K562 (cell line): ENCODE results near the gene TMEM95.

Source experiments
- CHD2 ChIP-seq: IDR thresholded peaks from 2 replicates; pipeline ENCODE4 v1.6.1; 2011; ENCODE audit warnings: low read depth, low read length
- EZH2 ChIP-seq: IDR thresholded peaks from 2 replicates; pipeline ENCODE4 v1.6.1; 2012; ENCODE audit warnings: low read depth, mild to moderate bottlenecking, inconsistent platforms, low read length, borderline replicate concordance
- PHF21A ChIP-seq: fragments of 450-650 bp; IDR thresholded peaks from 2 replicates; pipeline ENCODE4 v1.6.1; 2017; ENCODE audit warnings: low read depth, borderline replicate concordance
- POLR2AphosphoS5 ChIP-seq: IDR thresholded peaks from 2 replicates; pipeline ENCODE4 v1.6.1; 2011; ENCODE audit warnings: mild to moderate bottlenecking, low read depth, low read length, moderate library complexity; ENCODE audit not compliant: control insufficient read depth, insufficient read depth
- ZFP36 ChIP-seq: fragments of 150-350 bp; IDR thresholded peaks from 2 replicates; pipeline ENCODE4 v1.6.1; 2018; ENCODE audit warnings: low read length, low read depth; ENCODE audit not compliant: partially characterized antibody
- ZKSCAN8 ChIP-seq: fragments of 200-800 bp; sonication (Bioruptor generic); IDR thresholded peaks from 2 replicates; pipeline ENCODE4 v1.6.1; 2016; ENCODE audit warnings: missing genetic modification characterization, missing compliant biosample characterization
- TF ChIP-seq, protein P1 (sequence below): sonication (generic); formaldehyde crosslinking; IDR thresholded peaks from 2 replicates; pipeline ENCODE4 v1.8.1; 2023; ENCODE audit warnings: missing genetic modification reagents, mild to moderate bottlenecking, borderline replicate concordance
- TF ChIP-seq, protein P2 (sequence below): sonication (generic); formaldehyde crosslinking; IDR thresholded peaks from 2 replicates; pipeline ENCODE4 v1.8.1; 2023; ENCODE audit warnings: mild to moderate bottlenecking, missing genetic modification reagents
- TF ChIP-seq, protein P3 (sequence below), 3 experiments: IDR thresholded peaks in 2 of 3; conservative IDR thresholded peaks in 1 of 3; 2 replicates each; pipeline ENCODE4 v1.5.1; 2011 to 2012; ENCODE audit warnings: low read length in 3 of 3, mild to moderate bottlenecking in 3 of 3, control low read depth in 2 of 3, improper control_type of control experiment in 1 of 3, inconsistent platforms in 1 of 3, low read depth in 1 of 3, mixed read lengths in 1 of 3, moderate library complexity in 1 of 3; ENCODE audit not compliant: insufficient read depth in 2 of 3
- TF ChIP-seq, protein P4 (sequence below): fragments of 450-650 bp; IDR thresholded peaks from one replicate; pipeline ENCODE4 v1.6.1; 2018; ENCODE audit warnings: mild to moderate bottlenecking, moderate library complexity; ENCODE audit not compliant: partially characterized antibody
- TF ChIP-seq, protein P5 (sequence below): fragments of 250-450 bp; sonication (Bioruptor Pico); IDR thresholded peaks from 2 replicates; pipeline ENCODE4 v1.4.0; 2020; ENCODE audit warnings: mild to moderate bottlenecking

DNA sequence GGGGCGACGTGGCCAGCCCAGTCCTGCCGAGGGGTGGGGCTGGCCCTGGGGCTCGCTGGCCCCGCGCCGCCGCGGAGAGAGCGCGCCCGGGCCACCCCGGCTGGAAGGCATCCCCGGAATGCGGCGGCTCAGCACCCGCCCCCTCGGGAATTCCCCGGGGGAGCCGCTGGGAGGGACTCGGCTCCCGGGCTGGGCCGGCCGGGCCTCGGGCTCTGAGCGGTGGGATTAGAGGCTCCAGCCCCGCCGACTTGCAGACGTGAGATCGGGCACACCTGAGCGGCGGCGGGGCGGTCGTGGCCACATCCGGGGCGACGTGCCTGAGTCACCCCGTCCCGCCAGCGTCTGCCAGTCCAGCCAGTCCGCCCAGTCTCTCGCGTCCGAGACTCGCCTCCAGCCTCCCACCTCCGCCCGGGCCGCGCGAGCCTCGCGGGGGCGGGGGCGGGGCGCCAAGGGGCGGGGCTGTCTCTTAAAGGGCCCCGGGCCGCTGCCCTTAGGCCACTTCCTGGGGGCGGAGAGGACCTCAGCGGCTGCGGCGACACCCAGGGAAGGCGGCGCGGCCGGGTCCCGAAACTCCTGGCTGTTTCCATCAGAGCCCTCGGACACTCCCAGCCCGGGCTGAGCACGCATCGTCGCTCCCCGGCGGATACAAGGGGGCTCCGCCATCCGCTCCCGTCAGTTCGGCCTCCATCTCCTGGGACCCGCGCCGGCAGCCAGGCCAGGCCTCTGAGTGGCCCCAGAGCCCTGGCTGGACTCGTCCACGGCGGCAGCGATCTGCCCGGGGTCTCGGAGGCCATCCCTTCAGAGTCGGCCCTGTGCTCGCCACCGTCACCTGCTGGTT is 3.1 kb upstream of the TMEM95 start, which contains the start of gene KCTD11:
- TF ChIP-seq POLR2AphosphoS5 (no peak), EZH2 (no peak), CHD2 (no peak), ZFP36 (no peak), ZKSCAN8 (CRISPR knock-in tag) (no peak), PHF21A (no peak)
- TF ChIP-seq, protein P1, sequence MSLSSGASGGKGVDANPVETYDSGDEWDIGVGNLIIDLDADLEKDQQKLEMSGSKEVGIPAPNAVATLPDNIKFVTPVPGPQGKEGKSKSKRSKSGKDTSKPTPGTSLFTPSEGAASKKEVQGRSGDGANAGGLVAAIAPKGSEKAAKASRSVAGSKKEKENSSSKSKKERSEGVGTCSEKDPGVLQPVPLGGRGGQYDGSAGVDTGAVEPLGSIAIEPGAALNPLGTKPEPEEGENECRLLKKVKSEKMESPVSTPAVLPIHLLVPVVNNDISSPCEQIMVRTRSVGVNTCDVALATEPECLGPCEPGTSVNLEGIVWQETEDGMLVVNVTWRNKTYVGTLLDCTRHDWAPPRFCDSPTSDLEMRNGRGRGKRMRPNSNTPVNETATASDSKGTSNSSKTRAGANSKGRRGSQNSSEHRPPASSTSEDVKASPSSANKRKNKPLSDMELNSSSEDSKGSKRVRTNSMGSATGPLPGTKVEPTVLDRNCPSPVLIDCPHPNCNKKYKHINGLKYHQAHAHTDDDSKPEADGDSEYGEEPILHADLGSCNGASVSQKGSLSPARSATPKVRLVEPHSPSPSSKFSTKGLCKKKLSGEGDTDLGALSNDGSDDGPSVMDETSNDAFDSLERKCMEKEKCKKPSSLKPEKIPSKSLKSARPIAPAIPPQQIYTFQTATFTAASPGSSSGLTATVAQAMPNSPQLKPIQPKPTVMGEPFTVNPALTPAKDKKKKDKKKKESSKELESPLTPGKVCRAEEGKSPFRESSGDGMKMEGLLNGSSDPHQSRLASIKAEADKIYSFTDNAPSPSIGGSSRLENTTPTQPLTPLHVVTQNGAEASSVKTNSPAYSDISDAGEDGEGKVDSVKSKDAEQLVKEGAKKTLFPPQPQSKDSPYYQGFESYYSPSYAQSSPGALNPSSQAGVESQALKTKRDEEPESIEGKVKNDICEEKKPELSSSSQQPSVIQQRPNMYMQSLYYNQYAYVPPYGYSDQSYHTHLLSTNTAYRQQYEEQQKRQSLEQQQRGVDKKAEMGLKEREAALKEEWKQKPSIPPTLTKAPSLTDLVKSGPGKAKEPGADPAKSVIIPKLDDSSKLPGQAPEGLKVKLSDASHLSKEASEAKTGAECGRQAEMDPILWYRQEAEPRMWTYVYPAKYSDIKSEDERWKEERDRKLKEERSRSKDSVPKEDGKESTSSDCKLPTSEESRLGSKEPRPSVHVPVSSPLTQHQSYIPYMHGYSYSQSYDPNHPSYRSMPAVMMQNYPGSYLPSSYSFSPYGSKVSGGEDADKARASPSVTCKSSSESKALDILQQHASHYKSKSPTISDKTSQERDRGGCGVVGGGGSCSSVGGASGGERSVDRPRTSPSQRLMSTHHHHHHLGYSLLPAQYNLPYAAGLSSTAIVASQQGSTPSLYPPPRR (CRISPR knock-in tag), result no peak
- TF ChIP-seq, protein P2, sequence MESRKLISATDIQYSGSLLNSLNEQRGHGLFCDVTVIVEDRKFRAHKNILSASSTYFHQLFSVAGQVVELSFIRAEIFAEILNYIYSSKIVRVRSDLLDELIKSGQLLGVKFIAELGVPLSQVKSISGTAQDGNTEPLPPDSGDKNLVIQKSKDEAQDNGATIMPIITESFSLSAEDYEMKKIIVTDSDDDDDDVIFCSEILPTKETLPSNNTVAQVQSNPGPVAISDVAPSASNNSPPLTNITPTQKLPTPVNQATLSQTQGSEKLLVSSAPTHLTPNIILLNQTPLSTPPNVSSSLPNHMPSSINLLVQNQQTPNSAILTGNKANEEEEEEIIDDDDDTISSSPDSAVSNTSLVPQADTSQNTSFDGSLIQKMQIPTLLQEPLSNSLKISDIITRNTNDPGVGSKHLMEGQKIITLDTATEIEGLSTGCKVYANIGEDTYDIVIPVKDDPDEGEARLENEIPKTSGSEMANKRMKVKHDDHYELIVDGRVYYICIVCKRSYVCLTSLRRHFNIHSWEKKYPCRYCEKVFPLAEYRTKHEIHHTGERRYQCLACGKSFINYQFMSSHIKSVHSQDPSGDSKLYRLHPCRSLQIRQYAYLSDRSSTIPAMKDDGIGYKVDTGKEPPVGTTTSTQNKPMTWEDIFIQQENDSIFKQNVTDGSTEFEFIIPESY (CRISPR knock-in tag), result no peak
- TF ChIP-seq, protein P3, sequence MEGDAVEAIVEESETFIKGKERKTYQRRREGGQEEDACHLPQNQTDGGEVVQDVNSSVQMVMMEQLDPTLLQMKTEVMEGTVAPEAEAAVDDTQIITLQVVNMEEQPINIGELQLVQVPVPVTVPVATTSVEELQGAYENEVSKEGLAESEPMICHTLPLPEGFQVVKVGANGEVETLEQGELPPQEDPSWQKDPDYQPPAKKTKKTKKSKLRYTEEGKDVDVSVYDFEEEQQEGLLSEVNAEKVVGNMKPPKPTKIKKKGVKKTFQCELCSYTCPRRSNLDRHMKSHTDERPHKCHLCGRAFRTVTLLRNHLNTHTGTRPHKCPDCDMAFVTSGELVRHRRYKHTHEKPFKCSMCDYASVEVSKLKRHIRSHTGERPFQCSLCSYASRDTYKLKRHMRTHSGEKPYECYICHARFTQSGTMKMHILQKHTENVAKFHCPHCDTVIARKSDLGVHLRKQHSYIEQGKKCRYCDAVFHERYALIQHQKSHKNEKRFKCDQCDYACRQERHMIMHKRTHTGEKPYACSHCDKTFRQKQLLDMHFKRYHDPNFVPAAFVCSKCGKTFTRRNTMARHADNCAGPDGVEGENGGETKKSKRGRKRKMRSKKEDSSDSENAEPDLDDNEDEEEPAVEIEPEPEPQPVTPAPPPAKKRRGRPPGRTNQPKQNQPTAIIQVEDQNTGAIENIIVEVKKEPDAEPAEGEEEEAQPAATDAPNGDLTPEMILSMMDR (IDR thresholded peaks at IDR 0.05 in 2 of 3, conservative IDR thresholded peaks at IDR 0.05 in 1 of 3; ENCODE audit: insufficient read depth in 2 of 3, low read depth in 1 of 3, low read length in 3 of 3), result peak in 2 of 3 experiments; percentile 52 to 54; a peak in 4 of 6 replicates
- TF ChIP-seq, protein P4, sequence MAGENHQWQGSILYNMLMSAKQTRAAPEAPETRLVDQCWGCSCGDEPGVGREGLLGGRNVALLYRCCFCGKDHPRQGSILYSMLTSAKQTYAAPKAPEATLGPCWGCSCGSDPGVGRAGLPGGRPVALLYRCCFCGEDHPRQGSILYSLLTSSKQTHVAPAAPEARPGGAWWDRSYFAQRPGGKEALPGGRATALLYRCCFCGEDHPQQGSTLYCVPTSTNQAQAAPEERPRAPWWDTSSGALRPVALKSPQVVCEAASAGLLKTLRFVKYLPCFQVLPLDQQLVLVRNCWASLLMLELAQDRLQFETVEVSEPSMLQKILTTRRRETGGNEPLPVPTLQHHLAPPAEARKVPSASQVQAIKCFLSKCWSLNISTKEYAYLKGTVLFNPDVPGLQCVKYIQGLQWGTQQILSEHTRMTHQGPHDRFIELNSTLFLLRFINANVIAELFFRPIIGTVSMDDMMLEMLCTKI, result no peak
- TF ChIP-seq, protein P5, sequence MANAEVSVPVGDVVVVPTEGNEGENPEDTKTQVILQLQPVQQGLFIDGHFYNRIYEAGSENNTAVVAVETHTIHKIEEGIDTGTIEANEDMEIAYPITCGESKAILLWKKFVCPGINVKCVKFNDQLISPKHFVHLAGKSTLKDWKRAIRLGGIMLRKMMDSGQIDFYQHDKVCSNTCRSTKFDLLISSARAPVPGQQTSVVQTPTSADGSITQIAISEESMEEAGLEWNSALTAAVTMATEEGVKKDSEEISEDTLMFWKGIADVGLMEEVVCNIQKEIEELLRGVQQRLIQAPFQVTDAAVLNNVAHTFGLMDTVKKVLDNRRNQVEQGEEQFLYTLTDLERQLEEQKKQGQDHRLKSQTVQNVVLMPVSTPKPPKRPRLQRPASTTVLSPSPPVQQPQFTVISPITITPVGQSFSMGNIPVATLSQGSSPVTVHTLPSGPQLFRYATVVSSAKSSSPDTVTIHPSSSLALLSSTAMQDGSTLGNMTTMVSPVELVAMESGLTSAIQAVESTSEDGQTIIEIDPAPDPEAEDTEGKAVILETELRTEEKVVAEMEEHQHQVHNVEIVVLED, result no peak
